DND-41 (cell line): ENCODE results near the gene DOC2B.

Source experiments
- ATAC-seq: fragments of 200-7000 bp; cut with Tn5 transposase; 3 replicates; pipeline ENCODE4 v1.9.1; 2021; ENCODE audit warnings: low read depth; ENCODE audit not compliant: insufficient read depth
- DNase-seq: peaks from one replicate; pipeline ENCODE4 v3.0.0-alpha.2; 2020
- H2AFZ ChIP-seq: 2 replicates; pipeline ENCODE4 v1.6.0; 2012; ENCODE audit warnings: low read depth, low read length
- H3K27ac ChIP-seq: 2 replicates; pipeline ENCODE4 v1.5.1; 2012; ENCODE audit warnings: low read length, inconsistent platforms
- H3K27me3 ChIP-seq: fragments of 200-600 bp; sonication (generic); 2 replicates; pipeline ENCODE4 v1.6.0; 2012; ENCODE audit warnings: low read length, mild to moderate bottlenecking, inconsistent platforms; ENCODE audit not compliant: insufficient read depth, poor library complexity
- H3K36me3 ChIP-seq: 2 replicates; pipeline ENCODE4 v1.5.1; 2012; ENCODE audit warnings: low read length, inconsistent platforms; ENCODE audit not compliant: insufficient read depth
- H3K4me1 ChIP-seq: 2 replicates; pipeline ENCODE4 v1.5.1; 2012; ENCODE audit warnings: mild to moderate bottlenecking, low read length; ENCODE audit not compliant: insufficient read depth
- H3K4me2 ChIP-seq: 2 replicates; pipeline ENCODE4 v1.6.0; 2012; ENCODE audit warnings: mild to moderate bottlenecking, moderate library complexity, low read length, inconsistent platforms; ENCODE audit not compliant: insufficient read depth
- H3K4me3 ChIP-seq, 2 experiments: fragments of 200-600 bp in 1 of 2; shearing (Covaris generic) in 1 of 2; 2 replicates each; pipeline ENCODE4 v1.5.1; 2012 to 2016; ENCODE audit warnings: inconsistent platforms in 2 of 2, low read length in 2 of 2, mild to moderate bottlenecking in 2 of 2, low read depth in 1 of 2, moderate library complexity in 1 of 2
- H3K79me2 ChIP-seq: 2 replicates; pipeline ENCODE4 v1.6.0; 2012; ENCODE audit warnings: low read length, inconsistent platforms; ENCODE audit not compliant: insufficient read depth
- H3K9ac ChIP-seq: 2 replicates; pipeline ENCODE4 v1.6.0; 2012; ENCODE audit warnings: low read depth, mild to moderate bottlenecking, inconsistent platforms, low read length, moderate library complexity
- H3K9me3 ChIP-seq: 2 replicates; pipeline ENCODE4 v1.5.1; 2012; ENCODE audit warnings: low read length, moderate library complexity, mild to moderate bottlenecking, inconsistent platforms; ENCODE audit not compliant: insufficient read depth, severe bottlenecking
- H4K20me1 ChIP-seq: 2 replicates; pipeline ENCODE4 v1.6.0; 2012; ENCODE audit warnings: low read length; ENCODE audit not compliant: insufficient read depth
- EZH2 ChIP-seq: IDR thresholded peaks from 3 replicates; pipeline ENCODE4 v1.6.1; 2012; ENCODE audit warnings: borderline replicate concordance, low read depth, mild to moderate bottlenecking, moderate library complexity, low read length, inconsistent platforms; ENCODE audit not compliant: severe bottlenecking
- TF ChIP-seq, protein P1 (sequence below): IDR thresholded peaks from 2 replicates; pipeline ENCODE4 v1.5.1; 2012; ENCODE audit warnings: borderline replicate concordance, low read length, moderate library complexity, mild to moderate bottlenecking; ENCODE audit not compliant: poor library complexity, severe bottlenecking; ENCODE audit errors: extremely low read depth

The DOC2B gene

DNA sequence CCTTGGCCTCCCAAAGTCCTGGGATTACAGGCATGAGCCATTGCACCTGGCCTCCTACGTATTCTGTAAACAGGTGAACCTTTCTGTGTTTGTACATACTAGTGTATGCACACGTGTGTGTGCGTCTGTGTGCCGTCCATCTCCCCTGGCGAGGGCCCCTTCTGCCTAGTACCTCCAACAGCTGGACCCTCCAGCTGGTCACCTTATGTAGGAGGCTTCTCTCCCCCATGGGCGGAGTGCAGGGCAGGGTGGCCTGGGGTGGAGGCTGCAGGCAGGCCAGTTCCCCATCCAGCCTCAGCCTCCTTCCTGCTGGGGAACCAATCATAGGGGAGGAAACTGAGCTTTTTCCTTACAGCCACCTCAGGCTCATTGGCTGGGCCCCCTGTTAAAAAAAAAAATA, 24.4 kb upstream of the DOC2B start:
- H4K20me1 ChIP-seq: no peaks in the 10 kb centered on the region; the same call in 1 of the 2 replicates
- no peak overlapping the region for H3K9ac ChIP-seq
- no peak for ATAC-seq
- H3K4me3 ChIP-seq: no peak overlapping the region
- H3K27ac ChIP-seq: no peak overlapping the region
- no peak for DNase-seq
- H3K9me3 ChIP-seq: no peaks in the 10 kb centered on the region
- H3K27me3 ChIP-seq: peaks cover 2% of the 10 kb centered on the region
- H3K79me2 ChIP-seq: no peaks in the 10 kb centered on the region
- TF ChIP-seq EZH2: no peak
- TF ChIP-seq, protein P1, sequence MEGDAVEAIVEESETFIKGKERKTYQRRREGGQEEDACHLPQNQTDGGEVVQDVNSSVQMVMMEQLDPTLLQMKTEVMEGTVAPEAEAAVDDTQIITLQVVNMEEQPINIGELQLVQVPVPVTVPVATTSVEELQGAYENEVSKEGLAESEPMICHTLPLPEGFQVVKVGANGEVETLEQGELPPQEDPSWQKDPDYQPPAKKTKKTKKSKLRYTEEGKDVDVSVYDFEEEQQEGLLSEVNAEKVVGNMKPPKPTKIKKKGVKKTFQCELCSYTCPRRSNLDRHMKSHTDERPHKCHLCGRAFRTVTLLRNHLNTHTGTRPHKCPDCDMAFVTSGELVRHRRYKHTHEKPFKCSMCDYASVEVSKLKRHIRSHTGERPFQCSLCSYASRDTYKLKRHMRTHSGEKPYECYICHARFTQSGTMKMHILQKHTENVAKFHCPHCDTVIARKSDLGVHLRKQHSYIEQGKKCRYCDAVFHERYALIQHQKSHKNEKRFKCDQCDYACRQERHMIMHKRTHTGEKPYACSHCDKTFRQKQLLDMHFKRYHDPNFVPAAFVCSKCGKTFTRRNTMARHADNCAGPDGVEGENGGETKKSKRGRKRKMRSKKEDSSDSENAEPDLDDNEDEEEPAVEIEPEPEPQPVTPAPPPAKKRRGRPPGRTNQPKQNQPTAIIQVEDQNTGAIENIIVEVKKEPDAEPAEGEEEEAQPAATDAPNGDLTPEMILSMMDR: no peak
- H3K4me2 ChIP-seq: no peak overlapping the region
- H3K4me1 ChIP-seq: no peaks in the 10 kb centered on the region
- no peak overlapping the region for H2AFZ ChIP-seq
- no peaks in the 10 kb centered on the region for H3K36me3 ChIP-seq

DNA sequence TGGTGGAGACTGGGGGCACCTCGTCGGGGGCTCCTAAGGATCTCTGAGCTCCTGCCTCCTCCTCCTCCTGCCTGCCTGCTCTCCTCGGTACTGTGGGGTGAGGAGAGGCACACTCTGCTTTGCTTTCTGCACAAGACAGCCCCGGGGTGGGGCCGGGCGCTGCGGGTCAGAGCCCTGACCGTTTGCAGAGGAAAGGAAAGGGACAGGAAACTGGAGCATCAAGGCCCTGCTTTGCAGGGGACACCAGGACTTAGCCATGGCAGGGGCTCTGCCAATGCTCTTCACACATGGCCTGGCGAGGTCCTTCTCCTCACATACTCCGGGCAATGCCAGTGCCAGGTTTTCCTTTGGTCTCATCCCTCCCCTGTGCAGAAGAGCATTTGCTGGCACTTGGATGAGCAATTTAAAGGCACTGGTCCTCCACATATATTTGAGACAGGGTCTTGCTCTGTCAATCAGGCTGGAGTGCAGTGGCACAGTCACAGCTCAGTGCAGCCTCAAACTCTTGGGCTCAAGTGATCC, 23.8 kb upstream of the DOC2B start:
- Histone ChIP-seq H3K36me3 (no peaks in the 10 kb centered on the region), H3K27me3 (peaks cover 2% of the 10 kb centered on the region), H3K4me3 (no peak overlapping the region), H3K9ac (no peak overlapping the region), H3K79me2 (no peaks in the 10 kb centered on the region), H2AFZ (no peak overlapping the region), H4K20me1 (no peaks in the 10 kb centered on the region), H3K4me2 (no peak overlapping the region), H3K4me1 (no peaks in the 10 kb centered on the region), H3K9me3 (no peaks in the 10 kb centered on the region), H3K27ac (no peak overlapping the region)
- ATAC-seq: no peak
- DNase-seq: no peak
- no peak for TF ChIP-seq EZH2
- TF ChIP-seq, protein P1: no peak

GRCh38 chr17:204427-205147, 23.1 kb upstream of the DOC2B start:
- Histone ChIP-seq H3K9ac (no peak overlapping the region), H3K4me3 (no peak overlapping the region), H3K79me2 (no peaks in the 10 kb centered on the region), H3K27ac (no peak overlapping the region), H3K4me2 (no peak overlapping the region), H4K20me1 (no peaks in the 10 kb centered on the region), H3K9me3 (no peaks in the 10 kb centered on the region), H3K27me3 (peaks cover 2% of the 10 kb centered on the region), H2AFZ (no peak overlapping the region), H3K36me3 (no peaks in the 10 kb centered on the region), H3K4me1 (no peaks in the 10 kb centered on the region)
- no peak for TF ChIP-seq EZH2
- TF ChIP-seq, protein P1: no peak
- ATAC-seq (no peak), DNase-seq (no peak)
